Liver (tissue), 3 donors: ENCODE measurements around the gene CACNA1C.

ENCODE experiments used
- RXRA ChIP-seq, 2 donors: IDR thresholded peaks; 2 replicates each; pipeline ENCODE4 v1.6.1; 2017 to 2018; ENCODE audit warnings: antibody characterized with exemption in 2 of 2, mild to moderate bottlenecking in 1 of 2
- YY1 ChIP-seq: IDR thresholded peaks from 2 replicates; pipeline ENCODE4 v1.6.1; 2016; ENCODE audit warnings: antibody characterized with exemption, mild to moderate bottlenecking
- TF ChIP-seq, protein P1 (sequence below): fragments of 150-350 bp; IDR thresholded peaks from 2 replicates; pipeline ENCODE4 v1.5.1; 2017; ENCODE audit warnings: improper control_type of control experiment, low read depth, low read length; ENCODE audit not compliant: missing input control
- TF ChIP-seq, protein P2 (sequence below): IDR thresholded peaks from 2 replicates; pipeline ENCODE4 v1.6.1; 2016; ENCODE audit warnings: antibody characterized with exemption, mild to moderate bottlenecking
- TF ChIP-seq, protein P3 (sequence below): IDR thresholded peaks from 2 replicates; pipeline ENCODE4 v1.6.1; 2016; ENCODE audit warnings: antibody characterized with exemption
- TF ChIP-seq, protein P4 (sequence below): IDR thresholded peaks from 2 replicates; pipeline ENCODE4 v1.6.1; 2016; ENCODE audit warnings: antibody characterized with exemption
- TF ChIP-seq, protein P5 (sequence below): IDR thresholded peaks from 2 replicates; pipeline ENCODE4 v1.6.1; 2016; ENCODE audit warnings: antibody characterized with exemption
- donor health status: healthy.
- donor health status: healthy.

- TF ChIP-seq, protein P1, sequence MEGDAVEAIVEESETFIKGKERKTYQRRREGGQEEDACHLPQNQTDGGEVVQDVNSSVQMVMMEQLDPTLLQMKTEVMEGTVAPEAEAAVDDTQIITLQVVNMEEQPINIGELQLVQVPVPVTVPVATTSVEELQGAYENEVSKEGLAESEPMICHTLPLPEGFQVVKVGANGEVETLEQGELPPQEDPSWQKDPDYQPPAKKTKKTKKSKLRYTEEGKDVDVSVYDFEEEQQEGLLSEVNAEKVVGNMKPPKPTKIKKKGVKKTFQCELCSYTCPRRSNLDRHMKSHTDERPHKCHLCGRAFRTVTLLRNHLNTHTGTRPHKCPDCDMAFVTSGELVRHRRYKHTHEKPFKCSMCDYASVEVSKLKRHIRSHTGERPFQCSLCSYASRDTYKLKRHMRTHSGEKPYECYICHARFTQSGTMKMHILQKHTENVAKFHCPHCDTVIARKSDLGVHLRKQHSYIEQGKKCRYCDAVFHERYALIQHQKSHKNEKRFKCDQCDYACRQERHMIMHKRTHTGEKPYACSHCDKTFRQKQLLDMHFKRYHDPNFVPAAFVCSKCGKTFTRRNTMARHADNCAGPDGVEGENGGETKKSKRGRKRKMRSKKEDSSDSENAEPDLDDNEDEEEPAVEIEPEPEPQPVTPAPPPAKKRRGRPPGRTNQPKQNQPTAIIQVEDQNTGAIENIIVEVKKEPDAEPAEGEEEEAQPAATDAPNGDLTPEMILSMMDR, result no peak
- TF ChIP-seq, protein P2, sequence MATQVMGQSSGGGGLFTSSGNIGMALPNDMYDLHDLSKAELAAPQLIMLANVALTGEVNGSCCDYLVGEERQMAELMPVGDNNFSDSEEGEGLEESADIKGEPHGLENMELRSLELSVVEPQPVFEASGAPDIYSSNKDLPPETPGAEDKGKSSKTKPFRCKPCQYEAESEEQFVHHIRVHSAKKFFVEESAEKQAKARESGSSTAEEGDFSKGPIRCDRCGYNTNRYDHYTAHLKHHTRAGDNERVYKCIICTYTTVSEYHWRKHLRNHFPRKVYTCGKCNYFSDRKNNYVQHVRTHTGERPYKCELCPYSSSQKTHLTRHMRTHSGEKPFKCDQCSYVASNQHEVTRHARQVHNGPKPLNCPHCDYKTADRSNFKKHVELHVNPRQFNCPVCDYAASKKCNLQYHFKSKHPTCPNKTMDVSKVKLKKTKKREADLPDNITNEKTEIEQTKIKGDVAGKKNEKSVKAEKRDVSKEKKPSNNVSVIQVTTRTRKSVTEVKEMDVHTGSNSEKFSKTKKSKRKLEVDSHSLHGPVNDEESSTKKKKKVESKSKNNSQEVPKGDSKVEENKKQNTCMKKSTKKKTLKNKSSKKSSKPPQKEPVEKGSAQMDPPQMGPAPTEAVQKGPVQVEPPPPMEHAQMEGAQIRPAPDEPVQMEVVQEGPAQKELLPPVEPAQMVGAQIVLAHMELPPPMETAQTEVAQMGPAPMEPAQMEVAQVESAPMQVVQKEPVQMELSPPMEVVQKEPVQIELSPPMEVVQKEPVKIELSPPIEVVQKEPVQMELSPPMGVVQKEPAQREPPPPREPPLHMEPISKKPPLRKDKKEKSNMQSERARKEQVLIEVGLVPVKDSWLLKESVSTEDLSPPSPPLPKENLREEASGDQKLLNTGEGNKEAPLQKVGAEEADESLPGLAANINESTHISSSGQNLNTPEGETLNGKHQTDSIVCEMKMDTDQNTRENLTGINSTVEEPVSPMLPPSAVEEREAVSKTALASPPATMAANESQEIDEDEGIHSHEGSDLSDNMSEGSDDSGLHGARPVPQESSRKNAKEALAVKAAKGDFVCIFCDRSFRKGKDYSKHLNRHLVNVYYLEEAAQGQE, result no peak
- TF ChIP-seq, protein P3, sequence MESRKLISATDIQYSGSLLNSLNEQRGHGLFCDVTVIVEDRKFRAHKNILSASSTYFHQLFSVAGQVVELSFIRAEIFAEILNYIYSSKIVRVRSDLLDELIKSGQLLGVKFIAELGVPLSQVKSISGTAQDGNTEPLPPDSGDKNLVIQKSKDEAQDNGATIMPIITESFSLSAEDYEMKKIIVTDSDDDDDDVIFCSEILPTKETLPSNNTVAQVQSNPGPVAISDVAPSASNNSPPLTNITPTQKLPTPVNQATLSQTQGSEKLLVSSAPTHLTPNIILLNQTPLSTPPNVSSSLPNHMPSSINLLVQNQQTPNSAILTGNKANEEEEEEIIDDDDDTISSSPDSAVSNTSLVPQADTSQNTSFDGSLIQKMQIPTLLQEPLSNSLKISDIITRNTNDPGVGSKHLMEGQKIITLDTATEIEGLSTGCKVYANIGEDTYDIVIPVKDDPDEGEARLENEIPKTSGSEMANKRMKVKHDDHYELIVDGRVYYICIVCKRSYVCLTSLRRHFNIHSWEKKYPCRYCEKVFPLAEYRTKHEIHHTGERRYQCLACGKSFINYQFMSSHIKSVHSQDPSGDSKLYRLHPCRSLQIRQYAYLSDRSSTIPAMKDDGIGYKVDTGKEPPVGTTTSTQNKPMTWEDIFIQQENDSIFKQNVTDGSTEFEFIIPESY, result no peak
- TF ChIP-seq RXRA (IDR thresholded peaks at IDR 0.05), result no peak
- TF ChIP-seq, protein P4, sequence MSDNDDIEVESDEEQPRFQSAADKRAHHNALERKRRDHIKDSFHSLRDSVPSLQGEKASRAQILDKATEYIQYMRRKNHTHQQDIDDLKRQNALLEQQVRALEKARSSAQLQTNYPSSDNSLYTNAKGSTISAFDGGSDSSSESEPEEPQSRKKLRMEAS, result no peak
- no peak for TF ChIP-seq YY1
- TF ChIP-seq, protein P5, sequence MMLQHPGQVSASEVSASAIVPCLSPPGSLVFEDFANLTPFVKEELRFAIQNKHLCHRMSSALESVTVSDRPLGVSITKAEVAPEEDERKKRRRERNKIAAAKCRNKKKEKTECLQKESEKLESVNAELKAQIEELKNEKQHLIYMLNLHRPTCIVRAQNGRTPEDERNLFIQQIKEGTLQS, result no peak
These were observed 209.7 kb downstream of the CACNA1C start for GRCh38 chr12:2262449-2262848.
